Activated T-helper 2 cell treated with anti-CD3 and anti-CD28 coated beads, Interferon-gamma antibody, Interleukin-2, Interleukin-4, amounts not matched to agents 10 μg/mL and 5 μg/mL and 100 μg/mL, durations not matched to agents 14 hours and 24 hours and 36 hours (primary cell): ENCODE data around the gene PRKCQ. TPM values are rescaled to one million over a fixed set of nuclear protein-coding genes. Genes with fewer than 3 reads are reported as not detected.

Experiments
- DNase-seq: peaks from one replicate; pipeline ENCODE4 v3.0.0; 2021; ENCODE audit warnings: low spot score
- H3K27ac Mint-ChIP-seq: one replicate; pipeline ENCODE4 v1.8.0; 2021; ENCODE audit warnings: mixed read lengths
- H3K27me3 Mint-ChIP-seq: one replicate; pipeline ENCODE4 v1.8.0; 2021; ENCODE audit warnings: low read depth, mixed read lengths
- H3K36me3 Mint-ChIP-seq: one replicate; pipeline ENCODE4 v1.8.0; 2021; ENCODE audit warnings: low read depth, mixed read lengths
- H3K4me1 Mint-ChIP-seq: one replicate; pipeline ENCODE4 v1.8.0; 2021; ENCODE audit warnings: low read depth, mixed read lengths
- H3K4me3 Mint-ChIP-seq: one replicate; pipeline ENCODE4 v1.8.0; 2021; ENCODE audit warnings: low read depth, mild to moderate bottlenecking, moderate library complexity, mixed read lengths
- H3K9me3 Mint-ChIP-seq: one replicate; pipeline ENCODE4 v1.8.0; 2021; ENCODE audit warnings: mixed read lengths
- intact Hi-C: fragments of 100-400 bp; cut with micrococcal nuclease; formaldehyde crosslinking; loops from one replicate; pipeline ENCODE4 v1.15.1; 2023
- total RNA-seq: library from RNA; stranded (reverse); gene quantifications from 2 replicates; pipeline ENCODE4 v1.2.3, GENCODE V29; 2022

Gene PRKCQ
- total RNA-seq, 1 donor from 2014 or later, result 40.0 TPM

DNA sequence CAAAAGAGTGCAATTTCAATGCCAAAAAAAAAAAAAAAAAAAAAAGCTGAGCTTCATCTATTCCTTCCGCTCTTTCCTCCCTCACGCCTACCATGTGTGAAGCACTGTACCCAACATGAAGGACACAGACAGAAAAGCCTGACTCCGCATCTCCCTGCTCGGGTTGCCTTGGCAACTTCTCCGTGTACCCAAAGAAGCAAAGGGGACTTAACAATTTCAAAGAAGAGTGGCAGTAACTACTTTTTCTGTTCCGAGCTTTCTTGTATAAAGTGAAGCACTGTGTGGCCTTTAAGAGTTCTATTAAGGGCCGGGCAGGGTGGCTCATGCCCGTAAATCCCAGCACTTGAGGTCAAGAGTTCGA lies 177.7 kb downstream of the PRKCQ start:
- Mint-ChIP-seq H3K4me1 (peaks cover 42% of the 10 kb centered on the region), H3K27me3 (peaks cover 11% of the 10 kb centered on the region), H3K36me3 (no peaks in the 10 kb centered on the region), H3K4me3 (no peak overlapping the region), H3K9me3 (no peaks in the 10 kb centered on the region), H3K27ac (no peak overlapping the region)
- no peak for DNase-seq
- intact Hi-C loops, result loop anchor here (1.0 kb wide), 1 partner anchor 200 kb away; the partner anchor contains the start of gene PFKFB3

DNA sequence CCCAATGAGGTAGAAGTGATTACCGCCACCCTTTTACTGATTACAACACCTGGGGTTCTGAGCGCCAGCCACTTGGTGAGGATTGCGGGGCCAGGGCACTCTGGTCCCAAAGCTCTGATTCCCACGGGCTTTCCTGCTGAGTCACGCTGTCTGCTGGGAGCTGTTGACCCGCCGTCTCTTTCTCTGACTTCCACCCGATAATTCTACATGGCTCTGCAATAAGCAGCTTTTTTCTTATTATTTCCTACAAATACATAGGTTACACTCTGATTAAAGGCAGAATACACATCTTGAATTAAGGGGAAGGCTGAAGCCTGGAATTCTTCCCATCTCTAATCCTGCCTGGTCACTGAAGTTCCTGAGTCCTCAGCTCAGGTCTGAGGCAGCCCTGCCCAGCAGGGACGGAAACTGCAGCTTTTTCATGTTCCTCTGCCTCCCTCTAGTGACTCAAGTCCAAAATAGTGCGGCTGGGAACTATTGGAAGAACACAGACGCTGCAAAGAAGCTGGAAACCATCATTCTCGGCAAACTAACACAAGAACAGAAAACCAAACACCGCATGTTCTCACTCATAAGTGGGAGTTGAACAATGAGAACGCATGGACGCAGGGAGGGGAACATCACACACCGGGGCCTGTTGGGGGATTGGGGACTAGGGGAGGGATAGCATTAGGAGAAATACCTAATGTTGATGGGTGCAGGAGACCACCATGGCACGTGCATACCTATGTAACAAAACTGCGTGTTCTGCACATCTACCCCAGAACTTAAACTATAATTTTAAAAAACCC lies 178.3 kb downstream of the PRKCQ start:
- intact Hi-C loops, result loop anchor here (1.0 kb wide), 1 partner anchor 199 kb away; the partner anchor contains the start of gene PFKFB3
- Mint-ChIP-seq H3K27ac (no peak overlapping the region), H3K36me3 (no peaks in the 10 kb centered on the region)

DNA sequence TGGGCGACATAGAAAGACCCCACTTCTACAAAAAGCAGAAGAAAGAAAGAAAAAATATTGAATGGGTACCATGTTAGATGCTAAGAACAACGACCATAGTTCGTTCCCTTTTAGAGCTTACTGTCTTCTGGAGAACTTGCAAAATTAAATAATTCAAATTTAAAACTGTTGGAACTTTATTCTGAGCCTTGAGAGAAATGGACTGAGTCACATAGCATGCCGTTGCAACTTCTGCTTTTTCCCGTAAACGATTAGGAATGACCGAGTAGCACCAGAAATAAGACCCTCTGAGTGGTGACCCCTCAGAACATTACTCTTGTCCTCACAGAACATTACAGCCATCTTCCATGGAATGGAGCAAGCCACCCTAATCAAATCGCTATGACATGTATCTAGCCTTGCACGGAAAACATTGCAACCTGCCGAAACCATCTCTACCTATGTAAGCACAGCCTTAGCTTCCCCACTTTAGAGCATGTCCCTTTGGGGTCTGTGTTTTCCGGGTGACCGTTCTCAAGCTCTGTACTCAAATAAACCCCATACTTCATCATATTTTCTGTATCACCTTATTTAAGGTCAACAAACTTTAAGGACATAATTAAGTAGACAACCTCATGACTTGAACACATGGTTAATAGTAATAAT lies 179.1 kb downstream of the PRKCQ start:
- Mint-ChIP-seq H3K27ac (no peak overlapping the region), H3K4me1 (peaks cover 36% of the 10 kb centered on the region), H3K9me3 (no peaks in the 10 kb centered on the region), H3K27me3 (peaks cover 11% of the 10 kb centered on the region), H3K36me3 (peaks cover 3% of the 10 kb centered on the region), H3K4me3 (no peak overlapping the region)
- intact Hi-C loops, result no loop called here
- DNase-seq, result no peak

More for the DNA sequence above, 178.3 kb downstream of the PRKCQ start:
- Mint-ChIP-seq H3K9me3 (no peaks in the 10 kb centered on the region), H3K27me3 (peaks cover 11% of the 10 kb centered on the region), H3K4me3 (no peak overlapping the region), H3K4me1 (peaks cover 37% of the 10 kb centered on the region)
- peak; percentile 47 for DNase-seq

DNA sequence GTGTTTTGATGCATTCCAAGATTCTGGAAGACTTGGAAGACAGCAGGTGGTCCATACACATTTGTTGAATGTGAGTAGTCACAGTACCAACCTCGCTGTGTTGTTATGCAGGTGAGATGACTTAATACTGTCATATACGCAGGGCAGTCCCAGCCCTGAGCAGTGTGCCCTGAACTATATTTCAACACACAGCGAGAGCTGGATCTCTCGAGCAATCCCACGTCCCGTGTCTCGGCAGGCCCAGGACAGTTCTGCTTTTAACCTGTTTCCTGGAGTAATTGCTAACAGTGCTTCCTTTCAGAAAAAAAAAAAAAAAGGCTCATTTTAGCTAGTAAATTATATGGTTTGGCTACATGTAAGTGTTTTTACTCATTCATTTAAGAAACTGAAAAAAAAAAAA lies 179.7 kb downstream of the PRKCQ start:
- no peak overlapping the region for H3K27ac Mint-ChIP-seq
- no peak for DNase-seq
- no peaks in the 10 kb centered on the region for H3K9me3 Mint-ChIP-seq
- H3K27me3 Mint-ChIP-seq, result peaks cover 11% of the 10 kb centered on the region
- intact Hi-C loops, result no loop called here
- peaks cover 3% of the 10 kb centered on the region for H3K36me3 Mint-ChIP-seq
- H3K4me3 Mint-ChIP-seq, result no peak overlapping the region
- H3K4me1 Mint-ChIP-seq, result peaks cover 31% of the 10 kb centered on the region

DNA sequence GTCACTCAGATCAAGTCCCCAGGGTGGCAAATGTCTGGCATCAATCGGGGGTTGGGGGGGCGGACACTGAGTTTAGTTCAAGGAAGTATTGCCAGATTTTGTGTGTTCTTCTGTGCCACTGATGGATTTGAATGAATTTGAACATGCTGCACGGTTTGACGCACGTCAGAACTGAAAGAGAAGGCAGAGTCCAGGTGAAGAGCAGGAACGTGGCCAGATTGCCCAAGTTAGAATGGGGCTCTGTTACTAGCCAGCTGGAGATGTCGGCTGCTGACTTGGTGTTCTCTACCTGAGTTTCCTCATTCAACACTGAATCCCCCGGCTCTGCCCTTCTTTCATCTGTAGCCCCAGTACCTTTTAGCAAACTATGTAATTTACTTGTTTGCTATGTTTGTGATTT lies 180.2 kb downstream of the PRKCQ start:
- Mint-ChIP-seq H3K27me3 (peaks cover 11% of the 10 kb centered on the region), H3K27ac (no peak overlapping the region), H3K36me3 (peaks cover 3% of the 10 kb centered on the region), H3K4me1 (peaks cover 31% of the 10 kb centered on the region), H3K4me3 (no peak overlapping the region), H3K9me3 (no peaks in the 10 kb centered on the region)
- DNase-seq, result no peak
- intact Hi-C loops, result no loop called here

DNA sequence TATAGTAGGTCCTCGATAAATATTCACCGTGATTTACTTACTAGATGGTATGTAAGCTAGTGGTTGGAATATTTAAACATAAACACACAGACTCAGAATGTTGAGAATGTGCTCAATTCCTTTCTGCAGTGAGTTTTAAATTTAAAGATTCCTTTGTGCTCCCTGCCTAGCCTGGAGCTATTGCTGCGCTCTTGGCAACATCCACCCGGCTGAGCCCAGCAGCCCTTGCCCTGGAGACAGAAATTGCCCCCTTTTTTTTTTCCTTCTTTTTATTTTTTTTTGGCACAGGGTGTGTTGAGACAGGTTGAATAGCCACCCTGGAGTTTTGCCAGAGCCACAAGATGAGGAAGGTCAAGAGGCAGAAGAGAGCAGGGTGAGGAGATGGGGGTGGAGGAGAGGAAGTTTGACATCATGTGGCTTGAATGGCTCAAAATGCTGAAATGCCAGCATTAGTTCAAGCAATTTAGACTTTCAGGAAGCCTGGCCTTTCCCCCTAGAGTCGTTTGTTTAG lies 180.8 kb downstream of the PRKCQ start:
- Mint-ChIP-seq H3K4me3 (no peak overlapping the region), H3K27me3 (peaks cover 7% of the 10 kb centered on the region), H3K36me3 (peaks cover 3% of the 10 kb centered on the region), H3K4me1 (peaks cover 28% of the 10 kb centered on the region), H3K9me3 (no peaks in the 10 kb centered on the region), H3K27ac (no peak overlapping the region)
- DNase-seq, result no peak
- intact Hi-C loops, result no loop called here

DNA sequence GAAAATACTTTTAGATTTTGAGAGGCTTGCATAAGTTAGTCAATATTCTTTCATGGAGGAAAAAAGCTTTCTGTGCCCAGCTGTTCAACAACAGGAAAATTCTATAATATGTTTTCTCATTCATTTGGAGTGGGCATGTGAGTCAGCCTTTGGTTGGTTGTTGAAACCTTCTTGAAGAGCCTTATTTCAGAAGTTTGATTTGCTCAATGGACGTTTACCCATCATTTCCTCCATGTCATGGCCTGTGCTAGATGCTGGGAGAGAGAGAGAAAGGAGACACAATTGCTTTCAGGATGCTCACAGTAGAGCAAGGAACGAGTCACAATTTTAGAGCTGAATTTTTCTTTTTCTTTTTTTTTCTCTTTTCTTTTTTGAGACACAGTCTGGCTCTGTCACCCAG lies 181.7 kb downstream of the PRKCQ start:
- peaks cover 3% of the 10 kb centered on the region for H3K27me3 Mint-ChIP-seq
- H3K4me1 Mint-ChIP-seq, result peaks cover 28% of the 10 kb centered on the region
- no peak overlapping the region for H3K27ac Mint-ChIP-seq
- H3K36me3 Mint-ChIP-seq, result peaks cover 6% of the 10 kb centered on the region
- H3K9me3 Mint-ChIP-seq, result no peaks in the 10 kb centered on the region
- H3K4me3 Mint-ChIP-seq, result no peak overlapping the region
- DNase-seq, result no peak
- intact Hi-C loops, result no loop called here

DNA sequence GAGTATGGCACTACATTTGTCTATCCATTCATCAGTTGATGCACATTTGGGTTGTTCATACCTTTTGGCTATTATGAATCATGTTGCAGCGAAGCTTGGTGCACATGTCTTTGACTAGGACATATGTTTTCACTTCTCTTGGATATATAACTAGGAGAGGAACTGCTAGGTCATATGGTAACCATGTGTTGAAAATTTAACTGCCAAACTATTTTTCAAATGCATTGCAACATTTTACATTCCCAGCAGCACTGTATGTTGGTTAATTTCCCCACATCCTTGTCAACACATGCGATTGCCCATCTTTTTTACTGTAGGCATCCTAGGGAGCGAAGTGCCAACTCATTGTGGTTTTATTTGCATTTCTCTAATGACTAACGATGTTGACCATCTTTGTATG lies 183.4 kb downstream of the PRKCQ start:
- H3K27me3 Mint-ChIP-seq, result no peaks in the 10 kb centered on the region
- DNase-seq, result no peak
- peaks cover 22% of the 10 kb centered on the region for H3K4me1 Mint-ChIP-seq
- H3K27ac Mint-ChIP-seq, result no peak overlapping the region
- peaks cover 16% of the 10 kb centered on the region for H3K36me3 Mint-ChIP-seq
- H3K4me3 Mint-ChIP-seq, result no peak overlapping the region
- H3K9me3 Mint-ChIP-seq, result peaks cover 3% of the 10 kb centered on the region
- intact Hi-C loops, result no loop called here

DNA sequence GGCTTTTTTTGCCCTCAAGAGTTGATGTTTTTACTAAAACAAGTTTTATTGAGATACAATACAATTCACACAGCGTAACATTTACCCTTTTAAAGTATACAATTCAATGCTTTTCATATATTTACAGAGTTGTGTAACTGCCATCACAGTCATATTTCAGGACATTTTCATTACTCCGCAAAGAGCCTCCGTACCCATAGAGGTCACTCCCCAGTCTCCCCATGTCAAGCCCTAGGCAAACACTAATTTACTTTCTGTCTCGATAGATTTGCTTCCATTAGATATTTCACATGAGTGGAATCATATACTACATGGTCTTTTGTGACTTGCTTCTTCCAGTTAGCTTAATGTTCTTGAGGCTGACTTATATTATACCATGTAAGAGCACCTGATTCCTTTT lies 183.8 kb downstream of the PRKCQ start:
- Mint-ChIP-seq H3K4me3 (no peak overlapping the region), H3K9me3 (peaks cover 7% of the 10 kb centered on the region), H3K36me3 (peaks cover 20% of the 10 kb centered on the region), H3K4me1 (peaks cover 20% of the 10 kb centered on the region), H3K27ac (no peak overlapping the region), H3K27me3 (no peaks in the 10 kb centered on the region)
- no peak for DNase-seq
- intact Hi-C loops, result no loop called here

DNA sequence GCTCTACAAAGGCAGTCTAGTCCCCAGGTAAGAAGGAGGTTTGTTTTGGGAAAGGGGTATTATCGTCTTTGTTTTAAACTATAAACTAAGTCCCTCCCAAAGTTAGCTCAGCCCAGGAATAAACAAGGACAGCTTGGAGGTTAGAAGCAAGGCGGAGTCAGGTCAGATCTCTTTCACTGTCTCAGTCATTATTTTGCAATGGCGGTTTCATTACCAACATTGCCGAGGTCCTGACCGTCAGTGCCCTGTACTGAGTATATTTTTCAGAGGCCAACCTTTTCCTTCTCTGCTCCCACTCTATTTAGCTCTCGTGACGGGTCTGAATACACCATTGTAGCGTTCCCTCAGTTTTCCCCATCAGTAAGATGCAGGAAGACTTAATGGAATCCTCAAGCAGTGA lies 184.5 kb downstream of the PRKCQ start:
- H3K4me3 Mint-ChIP-seq, result no peak overlapping the region
- H3K9me3 Mint-ChIP-seq, result peaks cover 13% of the 10 kb centered on the region
- H3K4me1 Mint-ChIP-seq, result peaks cover 20% of the 10 kb centered on the region
- no peak overlapping the region for H3K27ac Mint-ChIP-seq
- intact Hi-C loops, result no loop called here
- no peaks in the 10 kb centered on the region for H3K27me3 Mint-ChIP-seq
- peaks cover 26% of the 10 kb centered on the region for H3K36me3 Mint-ChIP-seq
- no peak for DNase-seq

DNA sequence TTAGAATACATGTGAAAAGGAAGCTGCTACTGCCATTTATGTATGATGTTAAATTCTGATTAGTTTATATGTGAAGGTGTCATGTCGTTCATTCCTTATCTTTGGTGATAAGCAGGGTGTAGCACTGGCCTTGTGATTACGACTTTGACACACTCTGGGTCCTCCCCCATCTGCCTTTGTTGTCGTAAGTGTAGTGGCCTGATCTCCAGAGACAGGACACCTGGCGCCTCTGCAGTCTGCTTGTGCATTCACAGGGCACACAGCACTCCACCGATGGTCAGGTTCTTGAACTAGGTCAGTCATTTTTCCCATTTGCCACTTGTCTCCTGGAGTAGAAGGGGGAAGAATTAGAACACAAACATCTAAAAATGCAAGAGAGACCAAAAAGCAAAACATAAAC lies 186.0 kb downstream of the PRKCQ start:
- intact Hi-C loops, result no loop called here
- H3K9me3 Mint-ChIP-seq, result peaks cover 28% of the 10 kb centered on the region
- peaks cover 39% of the 10 kb centered on the region for H3K36me3 Mint-ChIP-seq
- H3K4me1 Mint-ChIP-seq, result peaks cover 14% of the 10 kb centered on the region
- no peaks in the 10 kb centered on the region for H3K27me3 Mint-ChIP-seq
- DNase-seq, result no peak
- H3K4me3 Mint-ChIP-seq, result no peak overlapping the region
- H3K27ac Mint-ChIP-seq, result no peak overlapping the region

DNA sequence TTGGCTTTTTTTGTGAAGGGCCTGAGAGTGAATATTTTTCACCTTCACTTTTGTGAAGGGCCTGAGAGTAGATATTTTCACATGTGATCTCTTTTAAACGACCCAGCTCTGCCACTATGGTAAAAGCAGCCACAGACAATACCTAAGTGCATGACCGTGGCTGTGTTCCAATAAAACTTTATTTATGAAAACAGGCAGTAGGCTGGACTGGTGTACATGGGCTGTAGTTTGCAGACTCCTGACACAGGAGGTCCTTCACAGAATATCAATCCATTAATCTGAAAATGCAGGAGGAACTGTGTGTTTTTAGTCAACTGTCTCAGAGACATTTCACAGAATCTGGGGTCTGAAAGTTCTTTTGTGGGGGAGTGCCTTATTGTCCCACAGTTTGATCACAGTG lies 186.9 kb downstream of the PRKCQ start:
- peaks cover 46% of the 10 kb centered on the region for H3K36me3 Mint-ChIP-seq

DNA sequence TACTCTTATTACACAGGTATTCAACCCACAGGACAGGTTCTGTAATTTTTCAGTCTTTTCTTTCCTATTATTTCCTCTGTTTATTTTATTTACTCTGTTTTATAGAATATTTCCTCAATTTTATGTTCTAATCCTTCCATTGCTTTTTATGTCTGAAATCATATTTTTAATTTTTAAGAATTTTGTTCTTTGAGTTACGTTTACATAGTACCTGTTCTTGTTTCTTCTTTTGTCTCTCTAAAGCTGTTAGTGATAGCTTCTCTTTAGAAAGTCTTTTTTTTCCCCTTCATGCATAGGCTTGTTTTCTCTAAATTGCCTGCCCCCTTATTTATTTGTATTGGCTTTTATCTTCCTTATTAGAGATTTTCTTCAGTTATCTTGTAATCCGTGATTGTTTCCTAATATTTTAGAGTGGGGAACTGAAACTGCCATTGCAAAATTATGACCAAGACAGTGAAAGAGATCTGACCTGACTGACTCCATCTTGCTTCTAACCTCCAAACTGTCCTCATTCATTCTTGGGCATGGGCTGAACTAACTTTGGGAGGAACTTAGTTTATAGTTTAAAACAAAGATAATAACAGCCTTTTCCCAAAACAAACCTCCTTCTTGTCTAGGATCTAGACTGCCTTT lies 189.7 kb downstream of the PRKCQ start:
- no peak overlapping the region for H3K4me3 Mint-ChIP-seq
- peaks cover 40% of the 10 kb centered on the region for H3K9me3 Mint-ChIP-seq
- peaks cover 47% of the 10 kb centered on the region for H3K36me3 Mint-ChIP-seq
- no peak overlapping the region for H3K27ac Mint-ChIP-seq
- intact Hi-C loops, result no loop called here
- no peaks in the 10 kb centered on the region for H3K27me3 Mint-ChIP-seq
- DNase-seq, result no peak
- peaks cover 2% of the 10 kb centered on the region for H3K4me1 Mint-ChIP-seq

More for the DNA sequence above, 186.9 kb downstream of the PRKCQ start:
- Mint-ChIP-seq H3K27ac (no peak overlapping the region), H3K9me3 (peaks cover 36% of the 10 kb centered on the region), H3K4me1 (peaks cover 9% of the 10 kb centered on the region), H3K4me3 (no peak overlapping the region), H3K27me3 (no peaks in the 10 kb centered on the region)
- no peak for DNase-seq
- intact Hi-C loops, result no loop called here
